Measurements from ENCODE around the gene CARD11. TPM values are rescaled to one million over a fixed set of nuclear protein-coding genes. Genes with fewer than 3 reads are reported as not detected.

Gene CARD11
- total RNA-seq, 4 donors from 2014 or later: 3.1 to 53.6 (median 5.9) TPM

- TF ChIP-seq POLR2A (IDR thresholded peaks at IDR 0.05): no peak
- TF ChIP-seq CTCF (IDR thresholded peaks at IDR 0.05): no peak
- Histone ChIP-seq H3K27me3 (no peaks in the 10 kb centered on the region), H3K4me1 (no peaks in the 10 kb centered on the region), H3K9me3 (peaks cover 0 to 2% (median 0%) of the 10 kb centered on the region in 4 donors), H3K4me3 (no peak overlapping the region), H3K27ac (no peak overlapping the region), H3K36me3 (no peaks in the 10 kb centered on the region)
- no peak for DNase-seq
These were observed 32.5 kb upstream of the CARD11 start for GRCh38 chr7:3076163-3076562.

- TF ChIP-seq CTCF (IDR thresholded peaks at IDR 0.05) (no peak), POLR2A (IDR thresholded peaks at IDR 0.05) (no peak)
- no peak for DNase-seq
- Histone ChIP-seq H3K4me1 (no peaks in the 10 kb centered on the region), H3K27ac (no peak overlapping the region), H3K36me3 (no peaks in the 10 kb centered on the region), H3K9me3 (peaks cover 0 to 2% (median 0%) of the 10 kb centered on the region in 4 donors), H3K27me3 (no peaks in the 10 kb centered on the region), H3K4me3 (no peak overlapping the region)
These were observed 31.8 kb upstream of the CARD11 start for GRCh38 chr7:3075441-3075840.

GRCh38 chr7:3074459-3074821 is 30.8 kb upstream of the CARD11 start:
- Histone ChIP-seq H3K27ac (no peak overlapping the region), H3K9me3 (peaks cover 0 to 2% (median 0%) of the 10 kb centered on the region in 4 donors), H3K27me3 (no peaks in the 10 kb centered on the region), H3K4me3 (no peak overlapping the region), H3K36me3 (no peaks in the 10 kb centered on the region), H3K4me1 (no peaks in the 10 kb centered on the region)
- no peak for DNase-seq
- TF ChIP-seq POLR2A (IDR thresholded peaks at IDR 0.05) (no peak), CTCF (IDR thresholded peaks at IDR 0.05) (no peak)

- Histone ChIP-seq H3K9me3 (peaks cover 0 to 2% (median 0%) of the 10 kb centered on the region in 4 donors), H3K4me3 (no peak overlapping the region), H3K4me1 (no peaks in the 10 kb centered on the region), H3K27me3 (no peaks in the 10 kb centered on the region), H3K36me3 (no peaks in the 10 kb centered on the region), H3K27ac (no peak overlapping the region)
- DNase-seq: no peak
- TF ChIP-seq CTCF (IDR thresholded peaks at IDR 0.05): no peak
- TF ChIP-seq POLR2A (IDR thresholded peaks at IDR 0.05): no peak
These were observed 30.2 kb upstream of the CARD11 start for GRCh38 chr7:3073763-3074458.

GRCh38 chr7:3070908-3071307 is 27.2 kb upstream of the CARD11 start:
- Histone ChIP-seq H3K27ac (no peak overlapping the region), H3K9me3 (peaks cover 0 to under 1% (median 0%) of the 10 kb centered on the region in 4 donors), H3K4me1 (peaks cover 0 to 4% (median under 1%) of the 10 kb centered on the region in 4 donors), H3K36me3 (no peaks in the 10 kb centered on the region), H3K4me3 (no peak overlapping the region), H3K27me3 (no peaks in the 10 kb centered on the region)
- TF ChIP-seq CTCF (IDR thresholded peaks at IDR 0.05) (no peak), POLR2A (IDR thresholded peaks at IDR 0.05) (no peak)
- no peak for DNase-seq
